Heart right ventricle (tissue), 16 donors: ENCODE results near the gene GJA4. TPM values are rescaled to one million over a fixed set of nuclear protein-coding genes. Genes with fewer than 3 reads are reported as not detected.

ENCODE experiments used
- ATAC-seq, 8 donors: fragments of 200-7000 bp; cut with Tn5 transposase; one replicate each; pipeline ENCODE4 v1.9.1; 2020; ENCODE audit warnings: mild to moderate bottlenecking in 8 of 8, moderate library complexity in 8 of 8, moderate number of reproducible peaks in 1 of 8
- DNase-seq, 2 donors: peaks; one replicate each; pipeline ENCODE4 v3.0.0-alpha.2; 2020
- H3K27ac ChIP-seq, 10 donors: fragments of 200-600 bp; sonication (generic) in 2 of 10; one replicate each; pipeline versions ENCODE4 v1.5.0 to v1.8.0; 2020 to 2022; ENCODE audit warnings: mild to moderate bottlenecking in 3 of 10
- H3K27me3 ChIP-seq, 7 donors: fragments of 200-600 bp; one replicate each; pipeline ENCODE4 v1.8.0; 2021 to 2022; ENCODE audit warnings: mild to moderate bottlenecking in 2 of 7
- H3K36me3 ChIP-seq, 9 donors: fragments of 200-600 bp; sonication (generic) in 1 of 9; one replicate each; pipeline versions ENCODE4 v1.5.0 to v1.8.0; 2020 to 2022; ENCODE audit warnings: mild to moderate bottlenecking in 2 of 9
- H3K4me1 ChIP-seq, 9 donors: fragments of 200-600 bp; sonication (generic) in 1 of 9; one replicate each; pipeline versions ENCODE4 v1.5.0 to v1.8.0; 2020 to 2022; ENCODE audit warnings: mild to moderate bottlenecking in 4 of 9
- H3K4me3 ChIP-seq, 10 donors: fragments of 200-600 bp; sonication (generic) in 2 of 10; one replicate each; pipeline versions ENCODE4 v1.5.0 to v1.8.0; 2020 to 2022; ENCODE audit warnings: mild to moderate bottlenecking in 7 of 10, moderate library complexity in 2 of 10
- H3K9me3 ChIP-seq, 11 donors: fragments of 200-600 bp in 10 of 11; sonication (generic) in 2 of 11; one replicate each; pipeline versions ENCODE4 v1.5.0 to v1.8.0; 2013 to 2022; ENCODE audit warnings: mild to moderate bottlenecking in 2 of 11, control low read depth in 1 of 11, moderate library complexity in 1 of 11
- WGBS, 2 donors: extraction: QIAGEN DNeasy Blood & Tissue Kit; methylation state at CpG; one replicate each; pipeline ENCODE4 v1.1.7; 2013; ENCODE audit warnings: inconsistent platforms in 1 of 2; 5-methylcytosine and 5-hydroxymethylcytosine counted together
- intact Hi-C, 10 donors: fragments of 100-400 bp; cut with DNase I; formaldehyde crosslinking; loops; one replicate each; pipeline versions ENCODE4 v1.11.1 to v1.14.2; 2022
- polyA plus RNA-seq, 2 donors: library from polyadenylated mRNA; stranded (reverse); fragments of 200-250 nt; gene quantifications; one replicate each; pipeline ENCODE4 v1.2.3, GENCODE V29; 2013
- total RNA-seq, 10 donors: library from RNA; stranded (reverse); fragmentation: NEBNext Ultra II Directional in 3 of 10; extraction: Animal tissue kit (Norgen Biotek cat#: 25700) in 3 of 10; gene quantifications; one replicate each; pipeline versions ENCODE4 v1.2.1 to v1.2.4, GENCODE V29; 2021 to 2023
- TF ChIP-seq, protein P1 (sequence below), 9 donors: fragments of 200-600 bp; sonication (generic) in 2 of 9; IDR thresholded peaks; one replicate each; pipeline versions ENCODE4 v1.5.0 to v1.8.0; 2021 to 2022; ENCODE audit warnings: antibody characterized with exemption in 9 of 9, mild to moderate bottlenecking in 5 of 9, moderate library complexity in 1 of 9
- donor health status: Arrhythmogenic right ventricular cardiomyopathy.
- donor health status: ischemic (EF 13 %, LVEDD 7.1; RV severe dilation, severe dysfunction).
- donor health status: healthy with polysubstance abuse.
- donor health status: DM: no; HTN: yes; CAD: no.
- donor health status: DM: no; HTN: no; CAD: no.
- donor health status: ischemic (EF 25% LVEDD 6.9; RV normal size, moderate dysfunction).
- donor health status: ischemic (EF 25% LVEDD 5.7; RV mildly dilated, moderate dysfunction).
- donor health status: healthy.
- donor health status: DM: yes; HTN: yes; CAD: no.
- donor health status: Ischemic cardiomyopathy.
- donor health status: ischemic (EF 35%, LVEDD 5.7; RV mildly dilated, moderate dysfunction).
- donor health status: nonischemic (EF 11% LVEDD 7.7; RV severe dilation, severe dysfunction).
- donor health status: DM: yes; HTN: yes; CAD: no.
- donor health status: PGD.
- donor health status: ischemic (EF 29% LVEDD 5.4; RV normal size, mild dysfunction).
- donor health status: nonischemic (EF 23%, LVEDD 6.1; RV moderate dilation, normal function).

The GJA4 gene
- total and polyA plus RNA-seq, 12 donors, result 9.0 to 50.1 (median 22.7) TPM

DNA sequence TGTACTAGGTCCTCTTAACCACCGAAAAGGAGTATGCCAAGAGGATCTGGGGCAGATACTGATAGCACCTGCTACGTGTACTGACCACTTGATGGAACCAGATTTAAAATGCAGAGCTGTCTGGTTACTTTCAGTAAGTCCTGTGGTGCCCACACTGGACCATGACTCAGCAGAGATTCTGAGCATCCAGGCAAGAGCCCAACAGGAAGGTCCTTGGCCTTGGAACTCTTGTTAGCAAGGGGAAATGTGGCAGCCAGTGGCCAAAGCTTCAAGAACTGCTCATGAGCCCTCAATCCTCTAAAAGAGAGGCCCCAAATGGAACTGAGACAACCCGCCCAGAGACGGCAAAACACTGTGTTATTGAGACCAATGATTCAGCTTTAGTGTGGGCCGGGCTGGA, 42.2 kb upstream of the GJA4 start:
- Histone ChIP-seq H3K36me3 (no peaks in the 10 kb centered on the region), H3K4me1 (peaks cover 0 to 4% (median 0%) of the 10 kb centered on the region in 9 donors), H3K4me3 (no peak overlapping the region), H3K9me3 (no peaks in the 10 kb centered on the region), H3K27me3 (peaks cover 0 to 25% (median 15%) of the 10 kb centered on the region in 7 donors), H3K27ac (no peak overlapping the region)
- intact Hi-C loops, result no loop called here
- ATAC-seq, result no peak
- WGBS, 2 donors, result 83 to 86% methylated on average over 5 of the region's 5 CpGs
- TF ChIP-seq, protein P1, sequence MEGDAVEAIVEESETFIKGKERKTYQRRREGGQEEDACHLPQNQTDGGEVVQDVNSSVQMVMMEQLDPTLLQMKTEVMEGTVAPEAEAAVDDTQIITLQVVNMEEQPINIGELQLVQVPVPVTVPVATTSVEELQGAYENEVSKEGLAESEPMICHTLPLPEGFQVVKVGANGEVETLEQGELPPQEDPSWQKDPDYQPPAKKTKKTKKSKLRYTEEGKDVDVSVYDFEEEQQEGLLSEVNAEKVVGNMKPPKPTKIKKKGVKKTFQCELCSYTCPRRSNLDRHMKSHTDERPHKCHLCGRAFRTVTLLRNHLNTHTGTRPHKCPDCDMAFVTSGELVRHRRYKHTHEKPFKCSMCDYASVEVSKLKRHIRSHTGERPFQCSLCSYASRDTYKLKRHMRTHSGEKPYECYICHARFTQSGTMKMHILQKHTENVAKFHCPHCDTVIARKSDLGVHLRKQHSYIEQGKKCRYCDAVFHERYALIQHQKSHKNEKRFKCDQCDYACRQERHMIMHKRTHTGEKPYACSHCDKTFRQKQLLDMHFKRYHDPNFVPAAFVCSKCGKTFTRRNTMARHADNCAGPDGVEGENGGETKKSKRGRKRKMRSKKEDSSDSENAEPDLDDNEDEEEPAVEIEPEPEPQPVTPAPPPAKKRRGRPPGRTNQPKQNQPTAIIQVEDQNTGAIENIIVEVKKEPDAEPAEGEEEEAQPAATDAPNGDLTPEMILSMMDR (IDR thresholded peaks at IDR 0.05), result no peak
- DNase-seq, result no peak

DNA sequence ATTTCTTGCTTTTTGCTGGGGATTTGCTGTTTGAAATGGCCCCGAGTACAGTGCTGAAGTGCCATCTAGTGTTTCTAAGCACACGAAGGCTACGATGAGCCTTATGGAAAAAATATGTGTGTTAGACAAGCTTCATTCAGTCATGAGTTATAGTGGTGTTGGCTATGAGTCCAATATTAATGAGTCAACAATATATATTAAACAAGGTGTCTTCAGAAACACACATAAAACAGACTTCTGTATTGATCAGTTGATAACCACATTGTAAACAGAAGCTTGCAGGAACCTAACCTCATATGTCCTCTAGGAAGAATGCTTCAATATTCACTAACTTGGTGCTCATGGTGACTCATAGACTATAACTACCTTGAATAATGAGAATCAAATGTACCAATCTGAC, 39.6 kb upstream of the GJA4 start:
- Histone ChIP-seq H3K9me3 (no peaks in the 10 kb centered on the region), H3K27ac (no peak overlapping the region), H3K4me3 (no peak overlapping the region), H3K4me1 (peaks cover 0 to 4% (median 0%) of the 10 kb centered on the region in 9 donors), H3K36me3 (no peaks in the 10 kb centered on the region), H3K27me3 (peaks cover 0 to 6% (median 0%) of the 10 kb centered on the region in 7 donors)
- WGBS, 2 donors, result 83 to 89% methylated on average over 3 of the region's 3 CpGs
- ATAC-seq (no peak), DNase-seq (no peak)
- intact Hi-C loops, result no loop called here
- TF ChIP-seq, protein P1 (IDR thresholded peaks at IDR 0.05), result no peak

DNA sequence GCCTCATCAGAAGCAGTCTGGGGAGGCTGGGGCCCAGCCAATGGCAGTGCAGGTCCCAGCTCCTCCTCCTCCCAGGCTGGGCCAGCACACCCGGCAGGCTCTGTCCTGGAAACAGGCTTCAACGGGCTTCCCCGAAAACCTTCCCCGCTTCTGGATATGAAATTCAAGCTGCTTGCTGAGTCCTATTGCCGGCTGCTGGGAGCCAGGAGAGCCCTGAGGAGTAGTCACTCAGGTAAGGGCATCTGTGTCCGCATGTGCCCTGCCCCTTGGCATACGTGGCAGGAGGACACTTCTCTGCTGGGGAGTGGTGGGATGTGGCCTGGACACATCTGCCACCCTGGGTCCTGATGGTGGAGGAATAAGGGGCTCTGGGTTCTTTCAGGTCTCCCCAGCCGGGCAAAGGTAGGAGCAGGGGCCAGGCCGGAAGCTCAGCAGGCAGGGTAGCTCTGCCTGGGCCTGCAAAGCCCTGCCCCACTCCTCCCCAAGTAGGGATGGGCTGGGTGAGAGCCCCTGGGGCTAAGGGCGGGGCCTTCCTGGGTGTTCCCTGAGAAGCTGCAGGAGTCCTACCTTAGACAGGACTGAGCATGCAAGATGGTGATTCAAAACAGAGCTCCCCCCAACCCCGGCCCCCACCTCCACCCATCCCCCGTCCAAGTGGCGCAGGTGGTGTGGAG, 37.7 kb upstream of the GJA4 start, which contains the start of gene GJB5:
Gene GJB5 (plus strand): TSS at position 84 of the 674 bp plus-strand sequence. CDS start 2,284 bp downstream, outside the sequence.
- Histone ChIP-seq H3K27ac (no peak within 1 kb of the TSS), H3K9me3 (no peaks in the 10 kb centered on the region), H3K4me1 (no peaks in the 10 kb centered on the region), H3K4me3 (no peak within 1 kb of the TSS), H3K27me3 (peaks cover 0 to 3% (median 0%) of the 10 kb centered on the region in 7 donors), H3K36me3 (no peaks in the 10 kb centered on the region)
- WGBS, 2 donors, result 60 to 65% methylated on average over 13 of the region's 13 CpGs
- TF ChIP-seq, protein P1 (IDR thresholded peaks at IDR 0.05), result no peak
- ATAC-seq, result no peak
- DNase-seq, result no peak
- intact Hi-C loops, result no loop called here

DNA sequence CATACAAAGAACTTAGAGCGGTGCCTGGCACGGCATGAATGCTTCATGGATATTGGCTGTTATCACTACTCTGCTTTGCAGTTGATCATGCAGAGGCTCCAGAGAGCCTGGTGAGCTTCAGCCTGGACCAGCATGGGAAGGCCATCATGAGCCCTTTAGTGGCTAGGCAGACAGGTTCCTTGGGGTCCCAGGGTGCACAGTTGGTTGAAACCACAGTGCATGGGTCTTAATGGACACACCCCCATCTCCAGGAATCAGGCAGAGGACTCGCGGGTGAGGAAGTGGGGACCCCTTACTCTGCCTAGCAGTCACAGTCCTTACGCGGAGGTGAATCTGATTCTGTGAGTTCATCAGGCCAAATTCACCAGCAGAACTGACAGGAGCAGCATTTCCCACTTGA, 36.8 kb upstream of the GJA4 start:
- no peaks in the 10 kb centered on the region for H3K9me3 ChIP-seq
- 92 to 93% methylated on average over 6 of the region's 6 CpGs for WGBS, 2 donors

More for the DNA sequence above, 36.8 kb upstream of the GJA4 start:
- DNase-seq, result no peak
- intact Hi-C loops, result no loop called here
- Histone ChIP-seq H3K36me3 (no peaks in the 10 kb centered on the region), H3K4me1 (no peaks in the 10 kb centered on the region), H3K27ac (no peak overlapping the region), H3K27me3 (peaks cover 0 to 3% (median 0%) of the 10 kb centered on the region in 7 donors), H3K4me3 (no peak overlapping the region)
- no peak for ATAC-seq
- TF ChIP-seq, protein P1 (IDR thresholded peaks at IDR 0.05), result no peak
